Lower lobe of right lung (tissue), 2 donors: Measurements from ENCODE around the gene SV2A. TPM values are rescaled to one million over a fixed set of nuclear protein-coding genes. Genes with fewer than 3 reads are reported as not detected.

ENCODE experiments used
- ATAC-seq, 2 donors: fragments of 200-7000 bp; cut with Tn5 transposase; one replicate each; pipeline ENCODE4 v1.9.1; 2020 to 2022; ENCODE audit warnings: mild to moderate bottlenecking in 2 of 2, moderate library complexity in 2 of 2
- DNase-seq: peaks from one replicate; pipeline ENCODE4 v3.0.0-alpha.2; 2020
- H3K27ac ChIP-seq: fragments of 200-600 bp; one replicate; pipeline ENCODE4 v1.8.0; 2022
- H3K27me3 ChIP-seq: fragments of 200-600 bp; one replicate; pipeline ENCODE4 v1.8.0; 2022; ENCODE audit warnings: low read depth
- H3K36me3 ChIP-seq: fragments of 200-600 bp; one replicate; pipeline ENCODE4 v1.8.0; 2022; ENCODE audit warnings: mild to moderate bottlenecking
- H3K4me1 ChIP-seq: fragments of 200-600 bp; one replicate; pipeline ENCODE4 v1.8.0; 2022
- H3K4me3 ChIP-seq: fragments of 200-600 bp; one replicate; pipeline ENCODE4 v1.8.0; 2022; ENCODE audit warnings: mild to moderate bottlenecking
- H3K9me3 ChIP-seq: fragments of 200-600 bp; one replicate; pipeline ENCODE4 v1.8.0; 2022
- intact Hi-C: fragments of 100-400 bp; cut with DNase I; formaldehyde crosslinking; loops from one replicate; pipeline ENCODE4 v1.11.0; 2022
- total RNA-seq: library from RNA; stranded (reverse); fragmentation: NEBNext Ultra II Directional; extraction: Animal tissue kit (Norgen Biotek cat#: 25700); gene quantifications from one replicate; pipeline ENCODE4 v1.2.1, GENCODE V29; 2021
- TF ChIP-seq, protein P1 (sequence below): fragments of 200-600 bp; IDR thresholded peaks from one replicate; pipeline ENCODE4 v1.8.0; 2022; ENCODE audit warnings: antibody characterized with exemption, mild to moderate bottlenecking
- donor health status: DM: no; HTN: yes; CAD: no; lungs with severe emphysema.

Gene SV2A
- total RNA-seq, 1 donor from 2014 or later: 0.86 TPM

DNA sequence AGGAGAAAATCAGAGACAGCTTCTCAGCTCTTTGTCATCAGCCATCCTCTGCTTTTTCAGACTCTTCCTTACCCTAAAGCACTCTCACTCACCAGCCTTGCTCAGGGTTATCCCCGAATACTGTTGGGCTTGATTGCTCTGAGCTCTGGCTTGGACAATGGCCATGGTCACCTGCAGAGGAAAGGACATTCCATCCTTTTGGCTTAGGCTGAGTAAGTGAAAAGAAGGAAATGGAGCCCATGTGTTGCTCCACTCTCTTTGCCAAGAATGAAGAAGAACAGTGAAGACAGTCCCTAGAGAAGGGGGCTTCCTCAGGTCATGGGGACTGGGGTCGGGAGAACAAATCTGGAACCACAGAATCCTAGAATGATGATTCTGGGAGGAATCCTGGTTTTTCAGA, 16.7 kb upstream of the SV2A start:
- no peak for ATAC-seq
- TF ChIP-seq, protein P1, sequence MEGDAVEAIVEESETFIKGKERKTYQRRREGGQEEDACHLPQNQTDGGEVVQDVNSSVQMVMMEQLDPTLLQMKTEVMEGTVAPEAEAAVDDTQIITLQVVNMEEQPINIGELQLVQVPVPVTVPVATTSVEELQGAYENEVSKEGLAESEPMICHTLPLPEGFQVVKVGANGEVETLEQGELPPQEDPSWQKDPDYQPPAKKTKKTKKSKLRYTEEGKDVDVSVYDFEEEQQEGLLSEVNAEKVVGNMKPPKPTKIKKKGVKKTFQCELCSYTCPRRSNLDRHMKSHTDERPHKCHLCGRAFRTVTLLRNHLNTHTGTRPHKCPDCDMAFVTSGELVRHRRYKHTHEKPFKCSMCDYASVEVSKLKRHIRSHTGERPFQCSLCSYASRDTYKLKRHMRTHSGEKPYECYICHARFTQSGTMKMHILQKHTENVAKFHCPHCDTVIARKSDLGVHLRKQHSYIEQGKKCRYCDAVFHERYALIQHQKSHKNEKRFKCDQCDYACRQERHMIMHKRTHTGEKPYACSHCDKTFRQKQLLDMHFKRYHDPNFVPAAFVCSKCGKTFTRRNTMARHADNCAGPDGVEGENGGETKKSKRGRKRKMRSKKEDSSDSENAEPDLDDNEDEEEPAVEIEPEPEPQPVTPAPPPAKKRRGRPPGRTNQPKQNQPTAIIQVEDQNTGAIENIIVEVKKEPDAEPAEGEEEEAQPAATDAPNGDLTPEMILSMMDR: no peak
- H3K27me3 ChIP-seq: no peaks in the 10 kb centered on the region
- no peak overlapping the region for H3K27ac ChIP-seq
- H3K4me1 ChIP-seq: peaks cover 33% of the 10 kb centered on the region
- H3K36me3 ChIP-seq: peaks cover 5% of the 10 kb centered on the region
- no peaks in the 10 kb centered on the region for H3K9me3 ChIP-seq
- no peak for DNase-seq
- intact Hi-C loops: no loop called here
- H3K4me3 ChIP-seq: no peak overlapping the region

DNA sequence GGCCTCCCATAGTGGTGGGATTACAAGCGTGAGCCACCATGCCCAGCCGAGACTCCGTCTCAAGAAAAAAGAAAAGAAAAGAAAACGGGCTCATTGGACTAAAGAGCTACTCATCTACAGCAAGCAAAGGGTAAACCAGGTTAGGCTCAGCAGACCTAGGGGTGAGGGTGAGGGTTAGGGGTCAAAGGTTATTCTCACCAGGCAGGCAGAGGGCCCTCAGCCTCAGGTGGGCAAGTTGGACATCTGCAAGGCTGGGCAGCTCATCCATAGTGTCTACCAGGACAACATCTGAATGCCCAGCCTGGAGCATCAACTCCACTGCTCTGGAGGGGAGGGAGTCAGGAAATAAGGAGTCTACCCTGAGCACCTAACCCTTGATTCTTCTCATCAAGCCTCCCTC, 15.6 kb upstream of the SV2A start:
- Histone ChIP-seq H3K36me3 (peaks cover 5% of the 10 kb centered on the region), H3K9me3 (no peaks in the 10 kb centered on the region), H3K27ac (no peak overlapping the region), H3K4me1 (peaks cover 33% of the 10 kb centered on the region), H3K4me3 (no peak overlapping the region), H3K27me3 (no peaks in the 10 kb centered on the region)
- TF ChIP-seq, protein P1: no peak
- DNase-seq (no peak), ATAC-seq (no peak)
- intact Hi-C loops: no loop called here

- Histone ChIP-seq H3K4me1 (peaks cover 28% of the 10 kb centered on the region), H3K9me3 (no peaks in the 10 kb centered on the region), H3K4me3 (no peak overlapping the region), H3K36me3 (peaks cover 5% of the 10 kb centered on the region), H3K27ac (no peak overlapping the region), H3K27me3 (no peaks in the 10 kb centered on the region)
- ATAC-seq (no peak), DNase-seq (no peak)
- intact Hi-C loops: no loop called here
- TF ChIP-seq, protein P1: no peak
Measured at GRCh38 chr1:149932474-149932873, 14.8 kb upstream of the SV2A start.

DNA sequence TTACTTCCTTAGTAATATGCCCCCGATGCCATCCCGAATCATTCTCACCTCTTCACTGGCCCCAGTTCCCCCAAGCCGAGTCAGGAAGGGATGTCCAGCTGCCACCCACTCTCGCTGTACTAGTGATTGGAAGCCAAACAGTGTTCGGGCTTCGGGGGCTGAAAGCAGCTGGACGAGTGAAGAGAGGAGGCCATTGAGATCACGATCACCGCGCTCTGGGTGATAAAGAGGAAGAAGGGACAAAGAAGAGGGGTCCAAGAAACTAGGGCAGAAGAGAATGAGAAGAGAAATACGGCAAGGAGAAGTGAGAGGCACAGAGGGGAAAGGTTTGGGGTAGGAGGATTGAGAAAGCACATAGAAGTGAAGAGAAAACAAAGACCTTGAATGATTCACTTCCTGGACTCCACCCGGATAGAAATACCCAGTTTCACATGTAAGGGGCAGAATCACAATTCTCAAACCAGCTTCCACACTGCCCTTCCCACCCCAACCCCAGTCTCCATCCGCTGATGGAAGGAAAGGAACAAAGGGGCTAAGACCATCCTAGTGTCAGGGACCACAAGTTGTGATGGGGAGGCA, 13.7 kb upstream of the SV2A start:
- ATAC-seq (no peak), DNase-seq (no peak)
- TF ChIP-seq, protein P1: no peak
- Histone ChIP-seq H3K36me3 (peaks cover 11% of the 10 kb centered on the region), H3K27me3 (no peaks in the 10 kb centered on the region), H3K27ac (no peak overlapping the region), H3K9me3 (no peaks in the 10 kb centered on the region), H3K4me1 (peaks cover 28% of the 10 kb centered on the region), H3K4me3 (no peak overlapping the region)
- intact Hi-C loops: no loop called here

- peaks cover 26% of the 10 kb centered on the region for H3K36me3 ChIP-seq
- peaks cover 36% of the 10 kb centered on the region for H3K4me1 ChIP-seq
- H3K27ac ChIP-seq: peak overlapping the region; percentile 46
- H3K27me3 ChIP-seq: no peaks in the 10 kb centered on the region
- ATAC-seq (no peak), DNase-seq (no peak)
- intact Hi-C loops: no loop called here
- TF ChIP-seq, protein P1: no peak
- H3K4me3 ChIP-seq: no peak overlapping the region
- no peaks in the 10 kb centered on the region for H3K9me3 ChIP-seq
Measured at GRCh38 chr1:149929856-149930255, 12.2 kb upstream of the SV2A start.

DNA sequence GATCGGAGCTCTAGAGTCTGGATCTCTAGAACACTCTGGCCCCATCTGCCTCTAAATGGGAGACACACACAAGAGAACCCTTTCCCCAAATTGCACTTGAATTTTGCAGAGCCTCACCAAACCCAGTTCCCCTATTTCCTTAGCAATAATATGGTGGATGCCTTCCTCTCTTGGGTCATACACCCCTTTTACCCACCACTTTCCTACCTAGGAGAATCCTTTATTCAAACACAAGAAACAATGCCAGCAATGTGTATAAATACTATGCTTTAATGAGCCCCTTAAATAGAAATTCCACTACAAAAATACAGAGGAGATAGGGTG, 10.7 kb upstream of the SV2A start:
- Histone ChIP-seq H3K36me3 (peaks cover 40% of the 10 kb centered on the region), H3K9me3 (no peaks in the 10 kb centered on the region), H3K27ac (peak overlapping the region; percentile 98), H3K4me3 (peak overlapping the region; percentile 99), H3K4me1 (peaks cover 43% of the 10 kb centered on the region), H3K27me3 (no peaks in the 10 kb centered on the region)
- DNase-seq (no peak), ATAC-seq (no peak)
- TF ChIP-seq, protein P1: no peak
- intact Hi-C loops: no loop called here
